Measurements from ENCODE around the gene FMN1. TPM values are rescaled to one million over a fixed set of nuclear protein-coding genes. Genes with fewer than 3 reads are reported as not detected.

The FMN1 gene
- total and polyA plus RNA-seq, 2 of the 13 experiments (the other 11 are each of a cell fraction or from before 2014, with no cell fraction given), result 0.20 to 0.60 TPM

DNA sequence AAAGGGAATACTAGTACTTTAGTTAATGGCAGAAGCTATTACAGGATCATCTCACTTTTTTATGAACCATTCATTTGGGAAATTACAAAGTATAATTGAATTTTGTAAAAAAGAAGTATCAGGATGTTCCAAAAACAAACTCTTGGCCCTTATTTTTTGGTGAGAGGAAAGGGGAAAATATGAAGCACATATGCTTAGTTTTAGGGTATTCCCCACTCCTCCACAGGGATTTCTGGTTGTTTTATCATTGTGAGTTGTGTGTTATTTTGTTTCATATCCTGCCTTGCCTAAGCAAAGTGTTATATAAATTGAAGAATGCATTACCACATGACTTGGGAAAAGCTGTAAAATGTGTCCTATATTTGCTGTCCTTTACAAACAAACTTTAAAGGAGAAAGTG lies 227.0 kb downstream of the FMN1 start:
- Histone ChIP-seq H3K79me2 (ENCODE audit: insufficient read depth, low read length) (no peaks in the 10 kb centered on the region), H4K20me1 (ENCODE audit: insufficient read depth, low read length) (no peaks in the 10 kb centered on the region), H3K4me1 (ENCODE audit: insufficient read depth, low read length) (no peaks in the 10 kb centered on the region), H3K9me3 (ENCODE audit: low read length) (no peaks in the 10 kb centered on the region), H3K36me3 (replicated peaks in 1 of 2; ENCODE audit: control insufficient read depth in 1 of 2, insufficient read depth in 2 of 2, low read length in 2 of 2) (no peaks in the 10 kb centered on the region), H3K27ac (ENCODE audit: extremely low read length, insufficient read depth, low read length) (no peak overlapping the region), H2AFZ (ENCODE audit: low read length) (no peak overlapping the region), H3K27me3 (ENCODE audit: control insufficient read depth in 1 of 2, insufficient read depth in 2 of 2, low read length in 2 of 2) (no peaks in the 10 kb centered on the region), H3K9ac (ENCODE audit: insufficient read depth, low read depth, low read length) (no peak overlapping the region), H3K4me2 (ENCODE audit: low read depth, low read length) (no peak overlapping the region), H3K4me3 (replicated peaks in 1 of 3; ENCODE audit: insufficient read depth in 1 of 3, low read depth in 2 of 3, low read length in 3 of 3) (no peak overlapping the region)
- POLR2A ChIA-PET, result no interaction called here
- BruUV-seq (replicated peaks), result no TSS peak
- no peak for ATAC-seq
- in situ Hi-C loops (cut with HindIII; ENCODE audit: extremely low pct_ligation_motif_present, low pct_unique_long_range_greater_than_20kb) (no loop called here), intact Hi-C loops (cut with micrococcal nuclease; ENCODE audit: unreplicated experiment) (no loop called here)
- no peak for DNase-seq (ENCODE audit: low spot score)
- FAIRE-seq, result no peak
- TF ChIP-seq, protein P1, sequence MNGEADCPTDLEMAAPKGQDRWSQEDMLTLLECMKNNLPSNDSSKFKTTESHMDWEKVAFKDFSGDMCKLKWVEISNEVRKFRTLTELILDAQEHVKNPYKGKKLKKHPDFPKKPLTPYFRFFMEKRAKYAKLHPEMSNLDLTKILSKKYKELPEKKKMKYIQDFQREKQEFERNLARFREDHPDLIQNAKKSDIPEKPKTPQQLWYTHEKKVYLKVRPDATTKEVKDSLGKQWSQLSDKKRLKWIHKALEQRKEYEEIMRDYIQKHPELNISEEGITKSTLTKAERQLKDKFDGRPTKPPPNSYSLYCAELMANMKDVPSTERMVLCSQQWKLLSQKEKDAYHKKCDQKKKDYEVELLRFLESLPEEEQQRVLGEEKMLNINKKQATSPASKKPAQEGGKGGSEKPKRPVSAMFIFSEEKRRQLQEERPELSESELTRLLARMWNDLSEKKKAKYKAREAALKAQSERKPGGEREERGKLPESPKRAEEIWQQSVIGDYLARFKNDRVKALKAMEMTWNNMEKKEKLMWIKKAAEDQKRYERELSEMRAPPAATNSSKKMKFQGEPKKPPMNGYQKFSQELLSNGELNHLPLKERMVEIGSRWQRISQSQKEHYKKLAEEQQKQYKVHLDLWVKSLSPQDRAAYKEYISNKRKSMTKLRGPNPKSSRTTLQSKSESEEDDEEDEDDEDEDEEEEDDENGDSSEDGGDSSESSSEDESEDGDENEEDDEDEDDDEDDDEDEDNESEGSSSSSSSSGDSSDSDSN (CRISPR knock-in tag; IDR thresholded peaks at IDR 0.05), result no peak
- TF ChIP-seq, protein P2, sequence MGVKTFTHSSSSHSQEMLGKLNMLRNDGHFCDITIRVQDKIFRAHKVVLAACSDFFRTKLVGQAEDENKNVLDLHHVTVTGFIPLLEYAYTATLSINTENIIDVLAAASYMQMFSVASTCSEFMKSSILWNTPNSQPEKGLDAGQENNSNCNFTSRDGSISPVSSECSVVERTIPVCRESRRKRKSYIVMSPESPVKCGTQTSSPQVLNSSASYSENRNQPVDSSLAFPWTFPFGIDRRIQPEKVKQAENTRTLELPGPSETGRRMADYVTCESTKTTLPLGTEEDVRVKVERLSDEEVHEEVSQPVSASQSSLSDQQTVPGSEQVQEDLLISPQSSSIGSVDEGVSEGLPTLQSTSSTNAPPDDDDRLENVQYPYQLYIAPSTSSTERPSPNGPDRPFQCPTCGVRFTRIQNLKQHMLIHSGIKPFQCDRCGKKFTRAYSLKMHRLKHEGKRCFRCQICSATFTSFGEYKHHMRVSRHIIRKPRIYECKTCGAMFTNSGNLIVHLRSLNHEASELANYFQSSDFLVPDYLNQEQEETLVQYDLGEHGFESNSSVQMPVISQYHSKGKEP (CRISPR knock-in tag; IDR thresholded peaks at IDR 0.05), result no peak
- TF ChIP-seq GABPB1 (CRISPR knock-in tag; IDR thresholded peaks at IDR 0.05), result no peak
- CTCF ChIA-PET (ENCODE audit: low intra/inter-chr PET ratio, low total read pairs), result no interaction called here

DNA sequence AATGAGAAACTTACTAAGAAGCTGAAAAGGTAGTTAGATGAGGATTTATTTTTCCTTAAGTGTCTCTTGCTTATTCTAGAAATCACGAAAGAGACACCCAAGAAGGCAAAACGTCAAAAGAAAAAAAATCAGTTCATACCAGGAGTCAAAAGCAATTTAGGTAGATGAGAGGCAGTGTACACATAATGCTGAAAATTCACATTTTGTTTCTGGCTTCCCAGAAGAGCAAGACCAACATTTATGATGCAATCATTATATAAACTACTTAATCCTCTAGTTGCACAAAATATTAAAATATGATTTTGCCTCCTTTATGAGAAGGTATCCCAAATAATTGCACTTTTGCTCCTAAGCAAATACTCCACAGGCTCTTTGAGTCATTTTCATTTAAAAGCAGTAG lies 228.0 kb downstream of the FMN1 start:
- no peaks in the 10 kb centered on the region for H4K20me1 ChIP-seq (ENCODE audit: insufficient read depth, low read length)
- H3K4me1 ChIP-seq (ENCODE audit: insufficient read depth, low read length), result no peaks in the 10 kb centered on the region
- no peaks in the 10 kb centered on the region for H3K27me3 ChIP-seq (ENCODE audit: control insufficient read depth in 1 of 2, insufficient read depth in 2 of 2, low read length in 2 of 2)
- no TSS peak for BruUV-seq (replicated peaks)
- no peaks in the 10 kb centered on the region for H3K9me3 ChIP-seq (ENCODE audit: low read length)
- no peaks in the 10 kb centered on the region for H3K79me2 ChIP-seq (ENCODE audit: insufficient read depth, low read length)
- no peaks in the 10 kb centered on the region for H3K36me3 ChIP-seq (replicated peaks in 1 of 2; ENCODE audit: control insufficient read depth in 1 of 2, insufficient read depth in 2 of 2, low read length in 2 of 2)
- ChIA-PET POLR2A (no interaction called here), CTCF (ENCODE audit: low intra/inter-chr PET ratio, low total read pairs) (no interaction called here)
- DNase-seq (ENCODE audit: low spot score) (no peak), ATAC-seq (no peak), FAIRE-seq (no peak)
- H3K27ac ChIP-seq (ENCODE audit: extremely low read length, insufficient read depth, low read length), result no peak overlapping the region
- 41% methylated on average over 2 of the region's 2 CpGs for WGBS (ENCODE audit: low lambda C conversion rate)
- H3K9ac ChIP-seq (ENCODE audit: insufficient read depth, low read depth, low read length), result no peak overlapping the region
- H3K4me3 ChIP-seq (replicated peaks in 1 of 3; ENCODE audit: insufficient read depth in 1 of 3, low read depth in 2 of 3, low read length in 3 of 3), result no peak overlapping the region
- intact Hi-C loops (cut with micrococcal nuclease; ENCODE audit: unreplicated experiment) (no loop called here), in situ Hi-C loops (cut with HindIII; ENCODE audit: extremely low pct_ligation_motif_present, low pct_unique_long_range_greater_than_20kb) (no loop called here)
- no peak overlapping the region for H2AFZ ChIP-seq (ENCODE audit: low read length)
- H3K4me2 ChIP-seq (ENCODE audit: low read depth, low read length), result no peak overlapping the region
- TF ChIP-seq ZNF17 (CRISPR knock-in tag; IDR thresholded peaks at IDR 0.05) (no peak), ATF7 (IDR thresholded peaks at IDR 0.05) (peak; percentile 17; the same call in 1 of the 2 replicates), ATF7 (CRISPR knock-in tag; IDR thresholded peaks at IDR 0.05) (no peak), CEBPB (IDR thresholded peaks at IDR 0.05; ENCODE audit: borderline replicate concordance, low read depth, low read length) (peak; percentile 33; the same call in 1 of the 2 replicates)
- TF ChIP-seq, protein P3, sequence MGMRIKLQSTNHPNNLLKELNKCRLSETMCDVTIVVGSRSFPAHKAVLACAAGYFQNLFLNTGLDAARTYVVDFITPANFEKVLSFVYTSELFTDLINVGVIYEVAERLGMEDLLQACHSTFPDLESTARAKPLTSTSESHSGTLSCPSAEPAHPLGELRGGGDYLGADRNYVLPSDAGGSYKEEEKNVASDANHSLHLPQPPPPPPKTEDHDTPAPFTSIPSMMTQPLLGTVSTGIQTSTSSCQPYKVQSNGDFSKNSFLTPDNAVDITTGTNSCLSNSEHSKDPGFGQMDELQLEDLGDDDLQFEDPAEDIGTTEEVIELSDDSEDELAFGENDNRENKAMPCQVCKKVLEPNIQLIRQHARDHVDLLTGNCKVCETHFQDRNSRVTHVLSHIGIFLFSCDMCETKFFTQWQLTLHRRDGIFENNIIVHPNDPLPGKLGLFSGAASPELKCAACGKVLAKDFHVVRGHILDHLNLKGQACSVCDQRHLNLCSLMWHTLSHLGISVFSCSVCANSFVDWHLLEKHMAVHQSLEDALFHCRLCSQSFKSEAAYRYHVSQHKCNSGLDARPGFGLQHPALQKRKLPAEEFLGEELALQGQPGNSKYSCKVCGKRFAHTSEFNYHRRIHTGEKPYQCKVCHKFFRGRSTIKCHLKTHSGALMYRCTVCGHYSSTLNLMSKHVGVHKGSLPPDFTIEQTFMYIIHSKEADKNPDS (CRISPR knock-in tag; IDR thresholded peaks at IDR 0.05), result no peak

Measured in HepG2 (cell line).